Adrenal gland (tissue), 5 donors: Measurements from ENCODE around the gene SH3RF1.

Experiments used
- CTCF ChIP-seq, 6 experiments: fragments of 450-650 bp in 4 of 6; fragments of 200-600 bp in 2 of 6; sonication (generic) in 1 of 6; IDR thresholded peaks; 1 replicate in 5 of 6; 2 replicates in 1 of 6; pipeline versions ENCODE4 v1.5.1 to v1.8.0; 2016 to 2021; ENCODE audit warnings: antibody characterized with exemption in 6 of 6, mild to moderate bottlenecking in 2 of 6, moderate library complexity in 1 of 6
- POLR2A ChIP-seq, 2 donors: fragments of 450-650 bp; IDR thresholded peaks; one replicate each; pipeline ENCODE4 v1.6.1; 2017; ENCODE audit warnings: antibody characterized with exemption in 2 of 2, mild to moderate bottlenecking in 2 of 2, moderate library complexity in 1 of 2
- donor health status: DM: no; HTN: no; CAD: no.

- TF ChIP-seq CTCF (IDR thresholded peaks at IDR 0.05) (no peak), POLR2A (IDR thresholded peaks at IDR 0.05) (no peak)
Observed at GRCh38 chr4:169044714-169045447, 225.9 kb downstream of the SH3RF1 start.
